GM20000 (cell line): ENCODE measurements around the gene CCN6.
"Not testable (repeated sequence)": the region's sequence is repeated elsewhere in the genome, so short reads cannot be mapped to it uniquely, and the experiment has no call there.

Experiments
- DNase-seq: peaks from one replicate; pipeline ENCODE4 v3.0.0; 2012; ENCODE audit warnings: low spot score
- TF ChIP-seq, protein P1 (sequence below): IDR thresholded peaks from 2 replicates; pipeline ENCODE4 v1.5.1; 2012; ENCODE audit warnings: mild to moderate bottlenecking, control low read depth; ENCODE audit errors: extremely low read depth, missing control alignments

Gene CCN6

GRCh38 chr6:112085286-112086065 is 31.6 kb downstream of the CCN6 start:
- TF ChIP-seq, protein P1, sequence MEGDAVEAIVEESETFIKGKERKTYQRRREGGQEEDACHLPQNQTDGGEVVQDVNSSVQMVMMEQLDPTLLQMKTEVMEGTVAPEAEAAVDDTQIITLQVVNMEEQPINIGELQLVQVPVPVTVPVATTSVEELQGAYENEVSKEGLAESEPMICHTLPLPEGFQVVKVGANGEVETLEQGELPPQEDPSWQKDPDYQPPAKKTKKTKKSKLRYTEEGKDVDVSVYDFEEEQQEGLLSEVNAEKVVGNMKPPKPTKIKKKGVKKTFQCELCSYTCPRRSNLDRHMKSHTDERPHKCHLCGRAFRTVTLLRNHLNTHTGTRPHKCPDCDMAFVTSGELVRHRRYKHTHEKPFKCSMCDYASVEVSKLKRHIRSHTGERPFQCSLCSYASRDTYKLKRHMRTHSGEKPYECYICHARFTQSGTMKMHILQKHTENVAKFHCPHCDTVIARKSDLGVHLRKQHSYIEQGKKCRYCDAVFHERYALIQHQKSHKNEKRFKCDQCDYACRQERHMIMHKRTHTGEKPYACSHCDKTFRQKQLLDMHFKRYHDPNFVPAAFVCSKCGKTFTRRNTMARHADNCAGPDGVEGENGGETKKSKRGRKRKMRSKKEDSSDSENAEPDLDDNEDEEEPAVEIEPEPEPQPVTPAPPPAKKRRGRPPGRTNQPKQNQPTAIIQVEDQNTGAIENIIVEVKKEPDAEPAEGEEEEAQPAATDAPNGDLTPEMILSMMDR: no peak
- no peak for DNase-seq

DNA sequence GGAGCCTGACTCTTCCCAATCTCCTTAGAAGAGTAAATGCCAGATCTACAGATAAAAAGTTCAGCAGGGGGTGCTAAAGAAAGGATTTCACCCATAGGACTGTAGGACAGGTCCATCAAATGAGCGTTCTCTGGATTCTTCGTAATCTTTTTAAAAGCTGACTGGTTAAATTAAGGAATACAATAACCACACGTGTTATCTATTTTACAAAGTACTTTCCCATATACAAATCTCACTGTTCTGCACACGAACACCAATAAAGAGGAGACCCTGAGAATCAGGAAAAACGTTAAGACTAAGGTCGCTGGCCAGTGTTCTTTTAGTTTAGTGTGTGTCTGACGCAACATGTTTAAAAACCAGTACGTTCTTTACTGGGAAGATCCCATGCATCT is 32.8 kb downstream of the CCN6 start:
- TF ChIP-seq, protein P1: no peak
- DNase-seq: peak; percentile 36

DNA sequence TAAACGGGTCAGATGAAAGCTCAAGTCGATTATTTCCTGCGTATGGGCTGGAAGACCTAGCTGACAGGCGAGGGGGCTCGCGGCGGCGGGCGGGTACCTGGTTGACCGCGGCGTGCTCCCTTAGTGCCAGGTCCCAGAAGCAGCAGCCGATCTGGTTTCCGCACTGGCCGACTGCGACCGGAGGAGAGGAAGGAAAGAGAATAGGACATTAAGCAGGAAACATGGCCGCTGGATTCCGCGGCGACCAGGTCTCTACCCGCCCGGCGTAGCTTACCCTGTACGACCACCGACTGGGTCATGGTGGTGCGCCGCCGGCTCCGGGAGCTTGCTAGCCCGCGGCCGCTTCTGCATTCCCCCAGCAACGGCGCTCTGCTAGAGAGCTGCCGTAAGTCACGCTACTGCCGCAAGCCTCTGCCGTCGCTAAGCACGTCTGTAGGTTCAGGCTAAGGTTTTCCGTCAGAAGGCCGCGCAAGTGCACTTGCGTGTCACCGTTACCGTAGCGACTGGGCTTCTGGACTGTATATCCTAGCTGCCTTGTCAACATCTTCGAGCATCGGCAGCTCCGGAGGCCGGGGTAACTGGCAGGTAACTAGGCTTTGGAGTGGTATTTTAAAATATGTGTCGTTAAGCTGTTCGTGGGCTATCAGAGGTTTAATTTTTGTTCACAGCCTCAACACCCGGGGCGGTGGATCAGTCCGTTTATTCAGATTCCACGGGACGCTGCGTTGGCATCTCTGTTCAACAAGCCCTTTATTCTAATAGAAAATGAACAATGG is 33.4 kb downstream of the CCN6 start, which contains the start of the genes FAM229B and TUBE1:
TSS of gene FAM229B (plus strand) at position 456 of the 776 bp plus-strand sequence. CDS start 11,693 bp downstream, outside the sequence.
TSS of gene TUBE1 (minus strand) at position 347 of the 776 bp plus-strand sequence. CDS start at position 299, 48 bp downstream.
- TF ChIP-seq, protein P1: no peak
- DNase-seq: peak; percentile 84

- no peak for DNase-seq
Observed at GRCh38 chr6:112087916-112088315, 34.0 kb downstream of the CCN6 start.

GRCh38 chr6:112096901-112097300 is 43.0 kb downstream of the CCN6 start:
- TF ChIP-seq, protein P1: no peak
- no peak for DNase-seq

More at GRCh38 chr6:112087916-112088315, 34.0 kb downstream of the CCN6 start:
- TF ChIP-seq, protein P1: no peak

DNA sequence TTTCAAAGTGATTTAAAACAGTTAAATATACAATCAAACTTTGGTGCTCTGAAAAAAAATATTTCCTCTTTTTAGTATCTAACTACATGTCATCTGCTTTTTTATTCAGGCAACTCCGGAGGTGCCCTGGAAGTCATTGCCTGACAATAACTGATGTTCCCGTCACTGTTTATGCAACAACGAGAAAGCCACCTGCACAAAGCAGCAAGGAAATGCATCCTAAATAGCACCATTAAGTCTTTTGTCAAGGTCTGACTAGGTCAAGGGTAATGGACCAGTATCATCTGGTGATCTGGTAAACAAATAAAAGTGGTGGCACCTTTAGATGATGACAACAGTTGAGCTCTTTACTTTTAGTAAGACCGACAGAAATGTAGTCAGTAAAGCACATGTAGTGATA is 46.7 kb downstream of the CCN6 start:
- TF ChIP-seq, protein P1: no peak
- DNase-seq: no peak

- DNase-seq: not testable (repeated sequence)
Observed at GRCh38 chr6:112106026-112106425, 52.1 kb downstream of the CCN6 start.
